PFSK-1 (cell line): ENCODE results near the gene GCM1.

Experiments used
- FOXP2 ChIP-seq: optimal IDR thresholded peaks from 2 replicates; pipeline ENCODE3; 2011; ENCODE audit warnings: borderline replicate concordance, control low read depth, inconsistent platforms; ENCODE audit not compliant: insufficient read depth; ENCODE audit errors: extremely low read length, extremely low read depth
- POLR2AphosphoS5 ChIP-seq: IDR thresholded peaks from 2 replicates; pipeline ENCODE4 v1.6.1; 2012; ENCODE audit warnings: low read depth, mild to moderate bottlenecking, control low read depth, low read length, moderate library complexity
- SIN3A ChIP-seq: IDR thresholded peaks from 2 replicates; pipeline ENCODE4 v1.6.1; 2012; ENCODE audit warnings: mild to moderate bottlenecking, low read length, moderate library complexity, borderline replicate concordance; ENCODE audit not compliant: insufficient read depth
- TAF1 ChIP-seq: IDR thresholded peaks from 2 replicates; pipeline ENCODE4 v1.6.1; 2012; ENCODE audit warnings: low read length, control low read depth, borderline replicate concordance; ENCODE audit not compliant: insufficient read depth
- TF ChIP-seq, protein P1 (sequence below), 2 experiments: IDR thresholded peaks; 2 replicates each; pipeline versions ENCODE4 v1.6.1 to v1.8.0; 2011 to 2012; ENCODE audit warnings: low read depth in 2 of 2, low read length in 2 of 2, control low read depth in 1 of 2, inconsistent platforms in 1 of 2, mild to moderate bottlenecking in 1 of 2, moderate library complexity in 1 of 2; ENCODE audit not compliant: insufficient read depth in 1 of 2

Gene GCM1

DNA sequence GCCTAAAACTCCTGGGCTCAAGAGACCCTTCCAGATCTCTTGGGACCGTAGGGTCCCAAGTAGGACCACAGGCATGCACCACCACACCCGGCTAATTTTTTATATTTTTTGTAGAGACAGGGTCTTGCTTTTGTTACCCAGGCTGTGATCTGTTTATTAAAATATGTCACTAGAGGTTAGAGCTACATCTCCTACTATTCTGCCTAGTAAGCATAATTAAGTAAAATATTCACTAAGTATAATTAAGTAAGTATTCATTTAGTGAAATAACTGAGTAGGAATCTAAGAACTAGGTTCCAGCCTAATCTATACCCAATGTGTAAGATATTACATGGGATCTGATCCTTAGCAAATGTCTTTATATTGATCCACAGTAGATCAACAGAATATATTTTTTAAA is 40.2 kb upstream of the GCM1 start:
- TF ChIP-seq, protein P1, sequence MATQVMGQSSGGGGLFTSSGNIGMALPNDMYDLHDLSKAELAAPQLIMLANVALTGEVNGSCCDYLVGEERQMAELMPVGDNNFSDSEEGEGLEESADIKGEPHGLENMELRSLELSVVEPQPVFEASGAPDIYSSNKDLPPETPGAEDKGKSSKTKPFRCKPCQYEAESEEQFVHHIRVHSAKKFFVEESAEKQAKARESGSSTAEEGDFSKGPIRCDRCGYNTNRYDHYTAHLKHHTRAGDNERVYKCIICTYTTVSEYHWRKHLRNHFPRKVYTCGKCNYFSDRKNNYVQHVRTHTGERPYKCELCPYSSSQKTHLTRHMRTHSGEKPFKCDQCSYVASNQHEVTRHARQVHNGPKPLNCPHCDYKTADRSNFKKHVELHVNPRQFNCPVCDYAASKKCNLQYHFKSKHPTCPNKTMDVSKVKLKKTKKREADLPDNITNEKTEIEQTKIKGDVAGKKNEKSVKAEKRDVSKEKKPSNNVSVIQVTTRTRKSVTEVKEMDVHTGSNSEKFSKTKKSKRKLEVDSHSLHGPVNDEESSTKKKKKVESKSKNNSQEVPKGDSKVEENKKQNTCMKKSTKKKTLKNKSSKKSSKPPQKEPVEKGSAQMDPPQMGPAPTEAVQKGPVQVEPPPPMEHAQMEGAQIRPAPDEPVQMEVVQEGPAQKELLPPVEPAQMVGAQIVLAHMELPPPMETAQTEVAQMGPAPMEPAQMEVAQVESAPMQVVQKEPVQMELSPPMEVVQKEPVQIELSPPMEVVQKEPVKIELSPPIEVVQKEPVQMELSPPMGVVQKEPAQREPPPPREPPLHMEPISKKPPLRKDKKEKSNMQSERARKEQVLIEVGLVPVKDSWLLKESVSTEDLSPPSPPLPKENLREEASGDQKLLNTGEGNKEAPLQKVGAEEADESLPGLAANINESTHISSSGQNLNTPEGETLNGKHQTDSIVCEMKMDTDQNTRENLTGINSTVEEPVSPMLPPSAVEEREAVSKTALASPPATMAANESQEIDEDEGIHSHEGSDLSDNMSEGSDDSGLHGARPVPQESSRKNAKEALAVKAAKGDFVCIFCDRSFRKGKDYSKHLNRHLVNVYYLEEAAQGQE (IDR thresholded peaks at IDR 0.05; ENCODE audit: insufficient read depth in 1 of 2, low read depth in 2 of 2, low read length in 2 of 2), result no peak
- no peak for TF ChIP-seq TAF1
- TF ChIP-seq POLR2AphosphoS5, result no peak
- no peak for TF ChIP-seq SIN3A
- TF ChIP-seq FOXP2, result no peak

GRCh38 chr6:53180678-53181077 is 32.0 kb upstream of the GCM1 start:
- TF ChIP-seq TAF1, result no peak
- TF ChIP-seq FOXP2, result no peak
- TF ChIP-seq POLR2AphosphoS5, result no peak
- no peak for TF ChIP-seq SIN3A
- TF ChIP-seq, protein P1 (IDR thresholded peaks at IDR 0.05; ENCODE audit: insufficient read depth in 1 of 2, low read depth in 2 of 2, low read length in 2 of 2), result no peak

- TF ChIP-seq POLR2AphosphoS5 (no peak), SIN3A (no peak), FOXP2 (no peak), TAF1 (no peak)
- TF ChIP-seq, protein P1 (IDR thresholded peaks at IDR 0.05; ENCODE audit: insufficient read depth in 1 of 2, low read depth in 2 of 2, low read length in 2 of 2), result no peak
Observed at GRCh38 chr6:53179961-53180651, 31.5 kb upstream of the GCM1 start.

DNA sequence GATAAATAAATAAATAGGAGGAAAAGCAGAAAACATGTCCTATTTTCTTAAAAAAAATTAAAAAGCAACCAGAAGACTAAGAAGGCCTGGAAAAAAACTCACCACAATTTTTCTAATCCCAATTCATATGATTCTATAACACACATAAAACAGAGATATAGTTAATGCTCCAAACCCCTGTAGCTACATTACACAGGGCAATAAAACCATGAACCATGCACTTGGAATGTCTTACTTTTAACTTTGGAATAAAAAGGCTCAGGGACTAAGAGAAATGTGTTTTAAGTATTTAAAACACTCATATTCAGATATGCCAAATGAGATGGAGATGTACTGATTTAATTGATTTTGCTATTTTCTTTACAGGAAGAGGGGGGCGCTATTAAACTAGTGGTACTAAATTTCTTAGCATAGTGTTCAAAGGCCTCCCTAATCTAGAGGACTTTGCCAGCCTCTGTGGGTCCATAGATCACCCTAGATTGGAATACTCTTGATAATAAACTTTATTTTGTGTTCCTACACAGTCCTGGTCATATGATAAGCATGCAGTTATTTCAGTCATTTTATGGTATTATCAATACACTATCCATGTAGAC is 30.3 kb upstream of the GCM1 start:
- no peak for TF ChIP-seq POLR2AphosphoS5
- no peak for TF ChIP-seq FOXP2
- no peak for TF ChIP-seq SIN3A
- TF ChIP-seq TAF1, result no peak
- TF ChIP-seq, protein P1 (IDR thresholded peaks at IDR 0.05; ENCODE audit: insufficient read depth in 1 of 2, low read depth in 2 of 2, low read length in 2 of 2), result no peak
